Loucy (cell line): Measurements from ENCODE around the gene CUX1.

Experiments
- H2AFZ ChIP-seq: fragments of 200-600 bp; sonication (generic); 2 replicates; pipeline ENCODE4 v1.6.0; 2016; ENCODE audit warnings: antibody characterized with exemption, mild to moderate bottlenecking, low read length, moderate library complexity
- H3F3A ChIP-seq: fragments of 200-600 bp; 2 replicates; pipeline ENCODE4 v1.6.0; 2016; ENCODE audit warnings: antibody characterized with exemption, low read depth, mild to moderate bottlenecking
- H3K27me3 ChIP-seq: fragments of 200-600 bp; sonication (generic); 2 replicates; pipeline ENCODE4 v1.6.1; 2014; ENCODE audit warnings: low read length, mild to moderate bottlenecking; ENCODE audit not compliant: insufficient read depth, poor library complexity, severe bottlenecking
- H3K36me3 ChIP-seq: fragments of 200-600 bp; sonication (generic); 2 replicates; pipeline ENCODE4 v1.6.1; 2016; ENCODE audit warnings: low read length; ENCODE audit not compliant: insufficient read depth
- H3K4me1 ChIP-seq: fragments of 200-600 bp; sonication (generic); 2 replicates; pipeline ENCODE4 v1.5.1; 2014; ENCODE audit warnings: low read length, mild to moderate bottlenecking; ENCODE audit not compliant: insufficient read depth, poor library complexity, severe bottlenecking
- H3K4me2 ChIP-seq: fragments of 200-600 bp; sonication (generic); 2 replicates; pipeline ENCODE4 v1.6.0; 2014; ENCODE audit warnings: antibody characterized with exemption, low read length, low read depth, mild to moderate bottlenecking; ENCODE audit not compliant: poor library complexity, severe bottlenecking
- H3K4me3 ChIP-seq: fragments of 200-600 bp; sonication (generic); 2 replicates; pipeline ENCODE4 v1.5.1; 2014; ENCODE audit warnings: low read length, mild to moderate bottlenecking, mixed read lengths; ENCODE audit not compliant: poor library complexity, severe bottlenecking
- H3K79me2 ChIP-seq: fragments of 200-600 bp; sonication (generic); 2 replicates; pipeline ENCODE4 v1.6.1; 2014; ENCODE audit warnings: low read length; ENCODE audit not compliant: insufficient read depth
- H3K9ac ChIP-seq: fragments of 200-600 bp; sonication (generic); 2 replicates; pipeline ENCODE4 v1.6.0; 2014; ENCODE audit warnings: mild to moderate bottlenecking, low read depth, low read length, moderate library complexity; ENCODE audit not compliant: poor library complexity, severe bottlenecking
- H3K9me2 ChIP-seq: fragments of 200-600 bp; sonication (generic); replicated peaks from 2 replicates; pipeline ENCODE4 v1.6.1; 2016; ENCODE audit warnings: low read depth, low read length, mixed read lengths
- H3K9me3 ChIP-seq: fragments of 200-600 bp; sonication (generic); 2 replicates; pipeline ENCODE4 v1.6.1; 2014; ENCODE audit warnings: mild to moderate bottlenecking, antibody characterized with exemption, low read length, low read depth; ENCODE audit not compliant: insufficient read depth
- H4K20me1 ChIP-seq: fragments of 200-600 bp; sonication (generic); 2 replicates; pipeline ENCODE4 v1.6.0; 2014; ENCODE audit warnings: antibody characterized with exemption, low read length, mild to moderate bottlenecking; ENCODE audit not compliant: insufficient read depth, poor library complexity, severe bottlenecking
- EZH2phosphoT487 ChIP-seq: fragments of 200-600 bp; IDR thresholded peaks from 2 replicates; pipeline ENCODE4 v1.6.1; 2018; ENCODE audit warnings: antibody characterized with exemption, mild to moderate bottlenecking, moderate library complexity, borderline replicate concordance
- TF ChIP-seq, protein P1 (sequence below): fragments of 200-600 bp; sonication (generic); conservative IDR thresholded peaks from 2 replicates; pipeline ENCODE4 v1.5.1; 2014; ENCODE audit warnings: mild to moderate bottlenecking, antibody characterized with exemption, low read length

The CUX1 gene

DNA sequence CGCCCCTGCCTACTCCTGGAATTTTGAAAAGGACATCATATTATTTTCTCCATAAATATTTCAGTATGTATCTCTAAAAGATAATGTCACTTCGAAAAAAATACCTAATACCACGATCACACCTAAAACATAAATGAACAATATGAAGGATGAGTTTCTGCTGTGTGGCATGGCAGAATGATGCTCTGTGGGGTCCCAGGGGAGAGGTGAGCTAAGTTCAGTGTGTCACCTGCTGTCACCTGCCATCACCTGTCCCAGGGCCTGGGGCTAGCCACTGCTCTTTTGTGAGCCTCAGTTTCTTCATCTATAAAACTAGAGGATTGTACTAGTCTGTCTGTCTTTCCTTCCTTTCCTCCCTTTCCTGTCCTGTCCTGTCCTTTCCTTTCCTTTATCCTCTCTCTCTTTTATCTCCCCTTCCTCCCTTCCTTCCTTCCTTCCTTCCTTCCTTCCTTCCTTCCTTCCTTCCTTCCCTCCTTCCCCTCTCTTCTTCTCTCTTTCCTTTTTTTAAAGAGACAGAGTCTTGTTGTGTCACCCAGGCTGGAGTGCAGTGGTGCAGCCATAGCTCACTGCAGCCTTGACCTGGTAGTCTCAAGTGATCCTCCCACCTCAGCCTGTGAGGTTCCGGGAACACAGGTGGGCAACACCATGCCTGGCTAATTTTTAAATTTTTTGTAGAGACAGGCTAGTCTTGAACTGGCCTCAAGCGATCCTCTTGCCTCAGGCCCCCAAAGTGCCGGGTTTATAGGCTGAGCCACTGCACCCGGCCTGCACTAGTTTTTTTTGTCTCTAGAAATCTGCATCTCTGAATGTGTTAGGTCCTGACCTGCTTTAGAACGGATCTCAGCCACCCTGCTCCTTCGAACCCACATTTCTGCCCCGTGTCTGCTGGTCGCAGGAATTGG is 43.1 kb downstream of the CUX1 start:
- H3K79me2 ChIP-seq = peaks cover 91% of the 10 kb centered on the region

GRCh38 chr7:101861218-101861775 is 43.9 kb downstream of the CUX1 start:
- H3K9ac ChIP-seq = no peak overlapping the region
- peaks cover 11% of the 10 kb centered on the region for H3F3A ChIP-seq
- peaks cover 11% of the 10 kb centered on the region for H3K4me1 ChIP-seq
- H3K4me2 ChIP-seq = no peak overlapping the region
- H3K4me3 ChIP-seq = no peak overlapping the region
- no peaks in the 10 kb centered on the region for H3K27me3 ChIP-seq
- no peaks in the 10 kb centered on the region for H3K9me2 ChIP-seq
- H3K36me3 ChIP-seq = peaks cover 11% of the 10 kb centered on the region; the same call in 1 of the 2 replicates
- no peaks in the 10 kb centered on the region for H3K9me3 ChIP-seq
- TF ChIP-seq, protein P1, sequence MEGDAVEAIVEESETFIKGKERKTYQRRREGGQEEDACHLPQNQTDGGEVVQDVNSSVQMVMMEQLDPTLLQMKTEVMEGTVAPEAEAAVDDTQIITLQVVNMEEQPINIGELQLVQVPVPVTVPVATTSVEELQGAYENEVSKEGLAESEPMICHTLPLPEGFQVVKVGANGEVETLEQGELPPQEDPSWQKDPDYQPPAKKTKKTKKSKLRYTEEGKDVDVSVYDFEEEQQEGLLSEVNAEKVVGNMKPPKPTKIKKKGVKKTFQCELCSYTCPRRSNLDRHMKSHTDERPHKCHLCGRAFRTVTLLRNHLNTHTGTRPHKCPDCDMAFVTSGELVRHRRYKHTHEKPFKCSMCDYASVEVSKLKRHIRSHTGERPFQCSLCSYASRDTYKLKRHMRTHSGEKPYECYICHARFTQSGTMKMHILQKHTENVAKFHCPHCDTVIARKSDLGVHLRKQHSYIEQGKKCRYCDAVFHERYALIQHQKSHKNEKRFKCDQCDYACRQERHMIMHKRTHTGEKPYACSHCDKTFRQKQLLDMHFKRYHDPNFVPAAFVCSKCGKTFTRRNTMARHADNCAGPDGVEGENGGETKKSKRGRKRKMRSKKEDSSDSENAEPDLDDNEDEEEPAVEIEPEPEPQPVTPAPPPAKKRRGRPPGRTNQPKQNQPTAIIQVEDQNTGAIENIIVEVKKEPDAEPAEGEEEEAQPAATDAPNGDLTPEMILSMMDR = no peak
- TF ChIP-seq EZH2phosphoT487 = no peak
- H2AFZ ChIP-seq = no peak overlapping the region
- peaks cover 77% of the 10 kb centered on the region for H4K20me1 ChIP-seq
- peaks cover 91% of the 10 kb centered on the region for H3K79me2 ChIP-seq

More for the DNA sequence above, 43.1 kb downstream of the CUX1 start:
- Histone ChIP-seq H3K9me3 (no peaks in the 10 kb centered on the region), H3K9me2 (no peaks in the 10 kb centered on the region), H3K27me3 (no peaks in the 10 kb centered on the region), H3K4me2 (no peak overlapping the region), H3K4me3 (no peak overlapping the region), H3K9ac (no peak overlapping the region), H3F3A (peaks cover 14% of the 10 kb centered on the region), H2AFZ (no peak overlapping the region), H4K20me1 (peaks cover 76% of the 10 kb centered on the region), H3K36me3 (peaks cover 7% of the 10 kb centered on the region; the same call in 1 of the 2 replicates), H3K4me1 (peaks cover 11% of the 10 kb centered on the region)
- TF ChIP-seq EZH2phosphoT487 = no peak
- TF ChIP-seq, protein P1 = no peak

DNA sequence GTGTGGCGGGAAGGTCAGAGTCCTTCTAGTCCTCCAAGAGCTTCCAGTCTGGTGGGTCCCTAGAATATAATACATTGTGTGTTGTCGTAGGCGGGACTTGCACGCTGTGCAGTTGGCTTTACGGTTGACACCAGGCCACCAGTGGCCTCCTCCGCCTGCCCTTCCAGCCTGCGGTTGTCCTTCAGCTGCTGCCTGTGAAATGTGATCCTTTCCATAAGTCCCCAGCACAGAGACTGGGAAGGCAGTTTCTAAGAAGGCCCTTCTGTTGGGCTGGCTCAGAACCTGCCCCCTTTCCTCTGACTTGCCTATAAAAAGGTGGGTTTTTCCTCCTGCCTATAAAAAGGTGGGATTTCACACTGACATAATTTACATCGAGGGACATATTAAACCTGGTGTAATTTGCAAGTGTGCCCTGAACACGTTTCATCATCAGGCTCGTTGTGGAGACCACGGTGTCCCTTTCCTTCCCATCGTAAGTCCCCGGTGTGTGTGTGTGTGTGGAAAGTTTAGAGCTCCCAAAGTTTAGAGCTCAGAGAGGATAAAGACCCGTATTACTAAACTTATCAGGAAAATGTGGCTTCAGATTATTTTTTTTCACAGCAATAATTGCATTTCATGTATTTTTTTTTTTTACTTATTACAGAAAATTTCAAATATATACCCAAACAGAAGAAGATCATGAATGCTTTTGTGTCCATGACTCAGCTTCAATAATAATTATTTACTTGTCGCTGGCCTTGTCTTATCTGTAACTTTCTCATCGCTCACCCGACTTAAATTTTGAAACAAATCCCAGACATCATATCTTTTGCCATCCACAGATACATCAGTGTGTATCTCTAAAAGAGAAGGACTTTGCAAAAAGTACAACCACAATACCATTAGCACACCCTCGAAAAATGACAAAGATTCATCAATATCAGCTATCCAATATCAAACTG is 45.1 kb downstream of the CUX1 start:
- H3K79me2 ChIP-seq = peaks cover 100% of the 10 kb centered on the region
- no peaks in the 10 kb centered on the region for H3K9me3 ChIP-seq
- peaks cover 2% of the 10 kb centered on the region; the same call in 1 of the 2 replicates for H3F3A ChIP-seq
- no peak overlapping the region for H3K4me2 ChIP-seq
- H2AFZ ChIP-seq = no peak overlapping the region
- H3K9ac ChIP-seq = no peak overlapping the region
- H4K20me1 ChIP-seq = peaks cover 80% of the 10 kb centered on the region
- peaks cover 11% of the 10 kb centered on the region; the same call in 1 of the 2 replicates for H3K36me3 ChIP-seq
- H3K4me1 ChIP-seq = peaks cover 7% of the 10 kb centered on the region
- no peaks in the 10 kb centered on the region for H3K9me2 ChIP-seq
- H3K4me3 ChIP-seq = no peak overlapping the region
- no peaks in the 10 kb centered on the region for H3K27me3 ChIP-seq
- no peak for TF ChIP-seq EZH2phosphoT487
- TF ChIP-seq, protein P1 = no peak
